Measurements from ENCODE around the gene TRUB1.

DNA sequence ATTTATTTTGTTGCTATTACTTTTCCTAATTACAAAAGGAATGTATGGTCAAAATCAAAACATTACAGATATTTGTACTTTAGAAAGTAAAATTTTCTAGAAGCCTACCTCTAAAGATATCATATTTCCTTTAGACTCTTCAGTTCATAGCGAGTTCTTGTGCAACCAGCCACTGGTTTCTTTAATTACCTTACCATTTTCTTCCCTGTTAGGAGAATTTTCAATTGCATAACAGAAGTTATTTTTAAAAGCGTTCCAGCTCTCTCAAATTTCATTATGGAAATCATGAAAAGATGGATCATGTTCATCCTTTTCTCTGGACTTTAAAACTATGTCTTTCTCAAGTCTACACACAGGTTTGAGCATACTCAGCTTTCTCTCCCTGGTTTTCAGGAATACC is 5.0 kb upstream of the TRUB1 start:
- TF ChIP-seq, protein P1, sequence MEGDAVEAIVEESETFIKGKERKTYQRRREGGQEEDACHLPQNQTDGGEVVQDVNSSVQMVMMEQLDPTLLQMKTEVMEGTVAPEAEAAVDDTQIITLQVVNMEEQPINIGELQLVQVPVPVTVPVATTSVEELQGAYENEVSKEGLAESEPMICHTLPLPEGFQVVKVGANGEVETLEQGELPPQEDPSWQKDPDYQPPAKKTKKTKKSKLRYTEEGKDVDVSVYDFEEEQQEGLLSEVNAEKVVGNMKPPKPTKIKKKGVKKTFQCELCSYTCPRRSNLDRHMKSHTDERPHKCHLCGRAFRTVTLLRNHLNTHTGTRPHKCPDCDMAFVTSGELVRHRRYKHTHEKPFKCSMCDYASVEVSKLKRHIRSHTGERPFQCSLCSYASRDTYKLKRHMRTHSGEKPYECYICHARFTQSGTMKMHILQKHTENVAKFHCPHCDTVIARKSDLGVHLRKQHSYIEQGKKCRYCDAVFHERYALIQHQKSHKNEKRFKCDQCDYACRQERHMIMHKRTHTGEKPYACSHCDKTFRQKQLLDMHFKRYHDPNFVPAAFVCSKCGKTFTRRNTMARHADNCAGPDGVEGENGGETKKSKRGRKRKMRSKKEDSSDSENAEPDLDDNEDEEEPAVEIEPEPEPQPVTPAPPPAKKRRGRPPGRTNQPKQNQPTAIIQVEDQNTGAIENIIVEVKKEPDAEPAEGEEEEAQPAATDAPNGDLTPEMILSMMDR (IDR thresholded peaks at IDR 0.05; ENCODE audit: extremely low read depth in 1 of 2, insufficient read depth in 1 of 2, low read depth in 1 of 2, low read length in 2 of 2): no peak
- TF ChIP-seq POLR2AphosphoS5 (IDR thresholded peaks at IDR 0.05; ENCODE audit: insufficient read depth, low read depth, low read length): no peak
- no peak for TF ChIP-seq EZH2 (IDR thresholded peaks at IDR 0.05; ENCODE audit: borderline replicate concordance, low read depth, low read length, severe bottlenecking)
- TF ChIP-seq GATA2 (IDR thresholded peaks at IDR 0.05; ENCODE audit: insufficient read depth, insufficient read length, low read depth, low read length): no peak
- TF ChIP-seq POLR2A (IDR thresholded peaks at IDR 0.05; ENCODE audit: low read depth, low read length): no peak
- TF ChIP-seq, protein P2, sequence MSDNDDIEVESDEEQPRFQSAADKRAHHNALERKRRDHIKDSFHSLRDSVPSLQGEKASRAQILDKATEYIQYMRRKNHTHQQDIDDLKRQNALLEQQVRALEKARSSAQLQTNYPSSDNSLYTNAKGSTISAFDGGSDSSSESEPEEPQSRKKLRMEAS (IDR thresholded peaks at IDR 0.05; ENCODE audit: insufficient read depth, insufficient read length): no peak
